ENCODE data around the gene IL4R. TPM values are rescaled to one million over a fixed set of nuclear protein-coding genes. Genes with fewer than 3 reads are reported as not detected.
"Not testable (repeated sequence)": the region's sequence is repeated elsewhere in the genome, so short reads cannot be mapped to it uniquely, and the experiment has no call there.

The IL4R gene
- total RNA-seq, 1 donor from 2014 or later: 135 TPM

DNA sequence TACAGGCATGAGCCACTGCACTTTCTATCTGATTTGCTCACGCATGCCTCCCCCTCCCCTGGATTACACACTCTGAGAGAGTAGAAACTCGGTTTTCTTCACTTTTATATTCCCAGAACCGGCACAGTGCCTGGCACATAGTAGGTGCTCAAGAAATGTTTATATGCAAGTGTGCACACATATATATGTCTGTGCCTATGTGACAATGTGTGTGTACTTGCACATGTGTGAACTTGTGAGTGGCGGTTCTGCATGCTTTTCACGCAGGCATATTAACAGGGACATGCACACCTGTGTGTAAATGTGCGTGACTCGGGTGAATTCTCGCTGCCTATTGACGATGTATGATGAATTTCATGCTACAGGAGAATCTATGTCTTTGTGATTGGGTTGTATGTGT is 66.1 kb downstream of the IL4R start:
- DNase-seq (ENCODE audit: low spot score): no peak

DNA sequence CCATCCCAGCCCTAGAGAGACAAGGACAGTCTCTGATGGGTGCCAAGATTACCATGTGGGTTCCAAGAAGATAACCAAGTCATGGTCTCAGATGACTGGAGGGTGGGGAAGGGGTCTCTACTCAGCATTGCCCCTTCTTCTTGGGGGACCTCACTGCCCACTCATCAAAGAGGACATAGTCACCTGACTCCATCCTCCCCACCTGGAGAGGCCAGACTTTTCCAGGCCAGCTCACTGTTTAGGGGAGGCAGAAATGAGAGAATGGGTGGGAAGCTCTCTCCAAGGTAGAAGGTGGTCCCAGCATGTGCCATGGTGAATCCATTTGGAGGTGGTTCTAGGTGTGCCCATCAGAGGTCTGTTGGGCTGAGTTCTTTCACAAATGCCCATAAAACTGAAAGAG is 67.5 kb downstream of the IL4R start:
- no peak for DNase-seq (ENCODE audit: low spot score)

DNA sequence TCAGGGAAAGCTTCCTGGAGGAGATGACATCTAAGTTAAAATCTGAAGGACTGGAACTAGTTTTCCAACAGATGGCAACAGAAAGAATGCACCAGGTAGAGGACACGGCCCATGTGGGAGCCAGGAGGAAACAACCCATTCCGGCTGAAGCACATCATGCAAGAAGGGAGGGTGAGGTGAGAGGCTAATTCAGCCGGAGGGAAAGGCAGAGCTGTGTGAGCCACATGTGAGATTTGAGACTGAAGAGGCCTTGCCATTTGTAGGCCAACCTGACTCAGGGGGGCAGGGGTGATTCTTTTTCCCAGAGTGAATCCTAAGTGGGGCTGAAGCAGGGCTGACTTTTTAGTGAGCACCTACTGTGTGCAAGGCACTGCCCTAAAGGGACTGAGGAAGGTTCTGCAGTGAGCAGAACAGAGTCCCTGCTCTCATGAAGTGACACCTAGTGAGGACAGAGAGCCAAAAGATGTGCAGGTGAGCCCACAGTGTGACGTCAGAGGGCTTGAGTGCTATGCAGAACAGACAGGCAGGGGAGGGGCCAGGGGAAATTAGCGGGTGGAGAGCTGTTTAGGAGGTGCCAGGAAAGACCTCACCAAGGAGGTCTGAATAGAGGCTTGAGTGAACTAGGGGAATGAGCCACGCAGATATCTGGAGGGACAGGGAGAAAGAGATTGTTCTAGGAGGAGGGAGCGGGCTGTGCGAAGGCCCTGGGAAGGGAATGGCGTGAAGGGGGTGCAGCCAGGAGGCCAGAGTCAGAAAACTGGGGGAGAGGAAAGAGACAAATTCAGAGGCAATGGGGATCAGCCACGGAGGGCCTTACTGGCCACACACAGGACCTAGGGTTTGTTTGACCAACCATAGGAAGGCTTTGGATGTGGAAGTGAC is 68.4 kb downstream of the IL4R start:
- DNase-seq (ENCODE audit: low spot score): no peak

DNA sequence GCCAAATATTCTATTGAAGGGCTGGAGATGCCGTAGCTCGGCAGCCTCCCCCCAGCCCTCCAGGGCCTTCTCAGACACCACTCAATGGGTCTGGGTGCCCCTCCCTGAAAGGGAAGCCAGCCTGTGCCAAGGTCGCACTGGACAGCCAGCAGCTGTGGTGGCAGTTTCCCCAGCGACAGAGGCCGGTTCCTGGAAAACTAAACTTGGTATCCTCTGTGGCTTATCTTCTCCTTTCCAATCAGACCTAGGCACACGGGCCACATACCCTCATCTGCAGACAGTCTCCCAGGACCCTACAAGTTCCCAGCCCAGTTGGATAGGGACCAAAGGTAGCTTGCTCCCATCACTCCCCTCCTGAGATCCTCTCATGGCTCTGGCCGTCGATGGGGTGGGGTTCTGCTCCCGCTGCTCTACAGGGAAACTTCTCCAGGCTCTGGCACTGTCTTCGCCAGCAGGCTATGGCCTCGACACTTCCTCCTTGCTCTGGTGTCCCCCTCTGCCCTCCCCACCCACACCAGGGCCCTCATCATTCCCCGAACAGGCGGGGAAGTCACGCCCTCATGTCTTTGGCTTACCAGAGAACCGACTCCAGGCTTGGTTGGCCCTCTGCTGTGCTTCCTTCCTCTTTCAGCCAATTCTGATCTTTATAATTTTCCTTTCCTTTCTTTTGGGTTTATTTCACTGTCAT is 69.9 kb downstream of the IL4R start:
- no peak for DNase-seq (ENCODE audit: low spot score)

DNA sequence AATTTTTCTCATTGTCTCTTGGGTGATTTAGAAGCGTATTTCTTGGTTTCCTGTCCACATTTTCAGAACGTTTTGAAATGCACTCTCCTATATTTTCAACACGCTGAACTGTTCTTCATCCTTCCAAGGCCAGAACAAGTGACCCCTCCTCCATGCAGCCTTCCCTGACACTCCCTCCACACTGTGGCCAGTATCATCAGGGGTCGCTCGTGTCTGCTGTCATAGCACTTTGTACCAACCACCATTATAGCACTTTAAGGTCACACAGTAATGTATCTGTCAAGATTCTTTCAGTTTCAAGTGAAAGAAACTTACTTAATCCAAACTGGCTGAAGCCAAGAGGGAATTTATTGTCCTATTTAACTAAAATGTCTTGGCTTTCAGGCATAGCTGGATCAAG is 70.7 kb downstream of the IL4R start:
- DNase-seq (ENCODE audit: low spot score): no peak

DNA sequence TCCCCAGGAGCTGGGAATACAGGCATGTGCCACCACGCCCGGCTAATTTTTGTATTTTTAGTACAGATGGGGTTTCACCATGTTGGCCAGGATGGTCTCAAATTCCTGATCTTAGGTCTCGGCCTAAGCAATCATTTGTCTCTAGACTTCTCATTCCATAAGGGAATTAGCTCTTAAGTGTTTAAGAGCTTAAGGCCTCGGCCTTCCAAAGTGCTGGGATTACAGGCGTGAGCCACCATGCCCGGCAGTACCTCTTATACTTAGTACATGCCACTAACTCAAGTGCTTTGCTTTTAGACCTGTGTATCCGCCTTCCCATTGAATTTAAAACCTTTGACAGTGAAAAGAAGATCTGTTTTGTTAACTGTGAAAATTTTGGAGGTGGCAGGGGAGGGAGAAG is 71.6 kb downstream of the IL4R start:
- DNase-seq (ENCODE audit: low spot score): no peak

DNA sequence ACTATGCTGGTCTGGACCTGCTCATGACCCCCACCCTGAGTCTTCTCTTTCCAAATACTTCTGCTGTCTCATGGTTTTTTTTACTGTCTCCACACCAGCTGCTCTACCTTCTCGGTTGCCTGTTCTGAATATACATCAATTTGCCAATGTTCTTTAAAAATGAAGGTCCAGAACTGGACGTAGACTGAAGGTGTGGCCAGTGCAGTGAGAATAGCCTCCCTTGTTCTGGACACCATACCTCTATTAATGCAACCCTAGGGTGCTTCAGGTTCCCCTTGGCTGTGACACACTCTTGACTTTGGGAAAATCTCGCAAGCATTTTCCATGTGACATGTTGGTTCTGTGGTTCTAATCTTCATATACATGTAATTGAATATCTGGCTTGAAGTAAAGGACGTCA is 72.9 kb downstream of the IL4R start:
- DNase-seq (ENCODE audit: low spot score): no peak

DNA sequence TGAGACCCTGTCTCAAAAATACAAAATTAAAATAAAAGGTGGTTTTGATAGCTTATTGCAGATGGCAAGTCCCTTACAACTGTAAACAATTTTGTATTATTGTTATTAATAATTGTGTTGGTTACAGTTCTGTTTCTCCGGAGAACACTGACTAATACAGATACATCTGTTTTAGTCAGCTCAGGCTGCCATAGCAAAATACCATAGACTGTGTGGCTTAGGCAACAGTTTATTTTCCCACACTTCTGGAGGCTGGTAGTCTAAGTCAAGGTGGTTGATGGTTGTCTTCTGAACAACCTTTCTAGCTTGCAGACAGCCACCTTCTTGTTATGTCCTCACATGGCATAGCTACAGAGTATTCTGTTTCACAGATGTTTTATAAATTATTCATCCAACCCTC is 74.0 kb downstream of the IL4R start:
- DNase-seq (ENCODE audit: low spot score): no peak

DNA sequence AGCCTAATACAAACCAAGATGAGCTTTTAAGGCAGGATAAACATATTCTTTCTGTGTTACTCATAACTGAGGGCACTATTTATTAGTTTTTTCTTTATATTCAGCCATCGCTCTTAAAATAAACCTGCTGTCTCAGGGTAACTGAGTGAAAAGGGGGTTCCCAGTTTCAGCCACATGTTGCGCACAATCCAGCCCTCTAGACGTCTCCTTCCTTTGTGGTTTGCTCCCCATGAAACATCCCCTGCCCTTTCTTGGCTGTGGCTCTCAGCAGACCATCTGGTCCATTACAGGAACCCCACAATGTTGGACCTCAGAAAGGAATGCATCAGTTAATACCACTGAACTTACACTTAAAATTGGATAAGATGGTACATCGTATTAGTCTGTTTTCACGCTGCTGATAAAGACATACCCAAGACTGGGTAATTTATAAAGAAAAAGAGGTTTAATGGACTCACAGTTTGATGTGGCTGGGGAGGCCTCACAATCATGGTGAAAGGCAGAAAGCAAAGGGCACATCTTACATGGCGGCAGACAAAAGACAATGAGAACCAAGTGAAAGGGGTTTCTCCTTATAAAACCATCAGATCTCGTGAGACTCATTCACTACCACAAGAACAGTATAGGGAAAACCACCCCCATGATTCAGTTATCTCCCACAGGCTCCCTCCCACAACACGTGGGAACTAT is 75.6 kb downstream of the IL4R start:
- no peak for DNase-seq (ENCODE audit: low spot score)

DNA sequence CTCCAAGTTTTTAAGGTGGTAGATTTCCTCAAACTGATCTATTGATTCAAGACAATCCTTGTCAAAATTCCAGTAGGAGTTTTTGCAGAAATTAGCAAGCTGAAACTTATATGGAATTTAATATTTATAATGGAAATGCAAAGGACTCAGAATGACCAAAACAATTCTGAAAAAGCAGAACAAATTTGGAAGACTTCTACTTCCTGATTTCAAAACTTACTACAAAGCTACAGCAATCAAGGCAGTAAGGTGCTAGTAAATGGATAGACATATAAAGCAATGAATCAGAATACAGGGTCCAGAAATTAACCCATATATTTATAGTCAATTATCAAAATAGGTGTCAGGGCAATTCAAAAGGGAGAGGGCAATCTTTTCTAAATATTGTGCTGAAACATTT is 76.4 kb downstream of the IL4R start:
- no peak for DNase-seq (ENCODE audit: low spot score)

DNA sequence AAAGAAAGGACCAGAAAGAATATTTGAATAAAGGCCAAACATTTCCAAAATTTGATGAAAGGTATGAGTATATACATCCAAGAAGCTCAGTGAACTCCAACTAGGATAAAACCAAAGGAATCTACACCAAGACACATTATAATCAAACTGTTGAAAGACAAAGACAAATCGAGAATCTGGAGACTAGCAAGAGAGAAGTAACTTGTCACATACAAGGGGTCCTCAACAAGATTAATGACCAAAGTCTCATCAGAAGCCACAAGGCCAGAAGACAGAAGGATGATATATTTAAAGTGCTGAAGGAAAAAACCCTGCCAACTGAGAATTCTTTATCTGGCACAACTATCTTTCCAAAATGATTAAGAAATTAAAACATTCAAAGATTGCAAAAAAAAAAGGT is 78.9 kb downstream of the IL4R start:
- DNase-seq (ENCODE audit: low spot score): no peak

DNA sequence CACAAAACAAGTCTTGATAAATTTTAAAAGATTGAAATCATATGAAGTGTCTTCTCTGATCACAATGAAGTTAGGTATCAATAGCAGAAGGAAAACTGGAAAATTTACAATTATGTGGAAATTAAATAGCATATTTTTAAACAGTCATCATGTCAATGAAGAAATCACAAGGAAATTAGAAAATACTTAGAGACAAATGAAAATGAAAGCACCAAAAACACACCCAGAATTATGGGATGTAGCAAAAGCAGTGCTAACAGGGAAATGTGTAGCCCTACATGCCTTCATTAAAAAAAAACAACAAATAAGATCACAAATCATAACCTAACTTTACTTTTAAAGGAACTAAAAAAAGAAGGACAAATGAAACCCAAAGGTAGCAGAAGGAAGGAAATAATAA is 80.7 kb downstream of the IL4R start:
- no peak for DNase-seq (ENCODE audit: low spot score)

DNA sequence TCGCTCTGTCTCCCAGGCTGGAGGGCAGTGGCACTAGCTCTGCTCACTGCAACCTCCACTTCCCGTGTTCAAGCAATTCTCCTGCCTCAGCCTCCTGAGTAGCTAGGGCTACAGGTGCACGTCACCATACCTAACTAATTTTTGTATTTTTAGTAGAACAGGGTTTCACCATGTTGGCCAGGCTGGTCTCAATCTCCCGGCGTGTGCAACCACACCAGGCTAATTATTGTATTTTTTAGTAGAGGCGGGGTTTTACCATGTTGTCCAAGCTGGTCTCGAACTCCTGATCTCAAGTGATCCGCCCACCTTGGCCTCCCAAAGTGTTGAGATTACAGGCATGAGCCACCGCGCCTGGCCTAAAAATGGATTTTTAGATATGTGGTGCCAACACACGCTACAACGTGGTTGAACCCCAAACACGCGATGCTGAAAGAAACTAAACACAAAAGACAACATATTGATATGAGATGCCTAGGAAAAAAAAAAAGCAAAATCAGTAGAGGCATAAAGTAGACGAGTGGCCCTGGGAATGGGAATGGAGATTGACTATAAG is 84.6 kb downstream of the IL4R start:
- not testable (repeated sequence) for DNase-seq (ENCODE audit: low spot score)

DNA sequence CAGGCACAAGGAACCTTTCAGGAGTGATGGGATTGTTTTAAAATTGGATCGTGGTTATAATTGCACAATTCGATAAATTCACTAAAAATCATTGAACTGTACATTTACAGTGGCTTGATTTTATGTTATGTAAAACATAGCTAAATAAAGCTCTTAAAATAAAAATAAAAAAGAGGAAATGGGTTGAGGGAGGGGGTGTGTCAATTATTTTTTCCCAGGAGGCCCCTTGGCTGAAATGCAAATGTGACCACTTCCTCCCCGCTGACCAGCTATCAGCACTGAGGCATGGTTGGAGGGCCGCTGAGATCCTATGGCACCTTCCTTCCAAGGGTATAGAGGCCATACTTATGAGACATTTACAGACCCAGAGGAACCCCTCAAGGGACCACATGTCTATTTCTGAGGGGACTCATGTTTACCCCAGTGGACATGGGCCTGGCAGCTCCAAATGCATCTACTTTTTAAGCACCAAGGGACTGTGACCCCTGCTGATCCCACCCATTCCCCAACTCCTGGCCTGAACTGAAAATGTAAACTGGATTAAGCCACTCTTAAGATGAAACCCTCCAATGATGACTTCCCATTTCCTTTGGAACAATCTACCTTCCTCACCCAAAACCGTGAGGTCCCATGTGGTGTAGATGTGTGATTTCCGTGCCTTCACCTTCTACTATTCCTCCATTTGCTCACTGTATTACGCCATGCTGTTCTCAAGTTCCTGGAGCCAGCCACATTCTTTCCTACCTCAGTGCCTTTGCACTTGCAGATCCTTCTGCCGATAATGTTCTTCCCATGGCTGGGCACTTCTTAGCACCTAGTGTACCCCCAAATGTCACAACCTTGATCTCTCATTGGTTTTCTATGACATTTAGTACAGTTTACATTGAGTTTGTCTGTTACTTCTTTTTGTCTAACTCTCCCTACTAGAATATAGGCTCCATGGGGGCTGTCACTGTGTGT is 85.4 kb downstream of the IL4R start:
- no peak for DNase-seq (ENCODE audit: low spot score)

DNA sequence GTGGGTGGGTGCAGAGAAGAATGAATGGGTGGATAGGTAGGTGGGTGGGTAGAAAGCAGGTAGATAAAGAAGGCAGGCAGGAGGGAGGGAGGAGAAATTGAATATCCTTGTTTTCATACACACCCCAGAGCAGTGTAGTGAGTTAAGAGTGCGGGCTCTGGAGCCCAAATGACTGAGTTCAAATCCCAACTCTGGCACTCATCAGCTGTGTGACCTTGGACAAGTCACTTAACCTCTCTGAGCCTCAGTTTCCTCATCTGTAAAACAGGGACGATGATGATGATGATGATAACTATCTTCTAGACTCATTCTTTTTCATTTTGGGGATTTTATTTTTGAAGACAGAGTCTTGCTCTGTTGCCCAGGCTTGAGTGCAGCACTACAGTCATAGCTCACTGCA is 86.2 kb downstream of the IL4R start:
- no peak for DNase-seq (ENCODE audit: low spot score)

DNA sequence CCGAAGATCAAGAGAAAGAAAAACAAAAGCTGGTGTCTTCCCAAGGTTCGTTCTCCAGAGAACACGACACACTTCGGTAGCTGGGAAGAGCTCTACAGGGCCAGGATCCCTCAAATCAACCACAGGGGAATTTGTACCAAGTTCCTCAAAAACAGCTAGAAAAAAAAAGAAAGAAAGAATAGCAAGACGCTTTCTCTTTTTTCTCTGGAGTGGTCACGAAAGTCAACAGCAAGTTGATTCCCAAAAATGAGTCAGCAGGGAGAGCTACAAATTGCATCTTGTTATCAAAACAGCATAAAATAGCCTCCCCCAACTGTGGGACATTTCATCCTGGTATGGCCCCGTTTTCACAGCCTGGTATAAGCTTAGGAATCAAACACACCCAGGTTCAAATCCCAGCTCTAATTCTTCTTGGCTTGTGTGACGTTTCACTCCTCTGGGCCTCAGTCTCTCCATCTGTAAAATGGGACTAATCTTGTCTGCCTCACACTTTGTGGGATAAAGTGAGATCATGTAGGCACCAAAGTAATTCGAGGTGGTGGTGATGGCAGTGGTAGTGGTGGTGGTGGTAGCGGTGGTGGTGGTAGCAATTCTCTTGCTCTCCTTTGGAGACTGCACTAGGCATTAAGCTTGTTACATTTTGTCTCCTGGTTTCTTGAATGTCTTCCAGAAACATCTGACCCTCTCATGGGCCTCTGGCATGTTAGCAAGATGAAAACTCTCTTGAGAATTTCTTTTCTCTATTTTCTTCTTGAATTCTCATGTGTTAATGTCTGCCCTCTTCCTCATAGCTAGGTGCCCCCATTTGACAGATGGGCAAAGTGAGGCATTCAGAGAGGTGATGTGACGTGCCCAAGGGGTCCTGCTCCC is 87.2 kb downstream of the IL4R start:
- DNase-seq (ENCODE audit: low spot score): no peak

DNA sequence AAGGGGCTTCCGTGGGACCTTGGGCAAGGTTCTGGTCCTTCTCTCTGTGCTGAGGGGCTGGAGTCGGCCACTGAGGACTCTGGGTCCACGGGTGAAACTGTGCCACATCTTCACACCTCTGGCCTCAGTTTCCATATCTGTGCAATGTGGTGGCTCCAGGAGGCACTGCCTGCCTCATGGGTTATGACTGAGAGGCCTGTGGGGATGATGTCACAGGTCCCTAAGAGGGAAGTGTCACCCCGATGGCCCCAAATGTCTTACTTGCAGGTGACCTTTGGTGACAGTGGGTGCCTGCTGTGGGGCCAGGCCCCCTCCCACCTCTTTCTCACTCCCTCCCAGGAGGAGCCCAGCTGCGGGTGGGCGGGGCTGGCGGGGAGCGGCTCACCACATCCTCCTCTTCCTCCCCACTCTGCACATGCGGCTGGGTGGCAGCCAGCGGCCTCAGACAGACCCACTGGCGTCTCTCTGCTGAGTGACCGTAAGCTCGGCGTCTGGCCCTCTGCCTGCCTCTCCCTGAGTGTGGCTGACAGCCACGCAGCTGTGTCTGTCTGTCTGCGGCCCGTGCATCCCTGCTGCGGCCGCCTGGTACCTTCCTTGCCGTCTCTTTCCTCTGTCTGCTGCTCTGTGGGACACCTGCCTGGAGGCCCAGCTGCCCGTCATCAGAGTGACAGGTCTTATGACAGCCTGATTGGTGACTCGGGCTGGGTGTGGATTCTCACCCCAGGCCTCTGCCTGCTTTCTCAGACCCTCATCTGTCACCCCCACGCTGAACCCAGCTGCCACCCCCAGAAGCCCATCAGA is 88.2 kb downstream of the IL4R start, which contains the start of gene IL21R:
Gene IL21R, plus strand, starts transcription at position 407 of the 801 bp plus-strand sequence. CDS start 27,898 bp downstream, outside the sequence.
- DNase-seq (ENCODE audit: low spot score): peak; percentile 62

DNA sequence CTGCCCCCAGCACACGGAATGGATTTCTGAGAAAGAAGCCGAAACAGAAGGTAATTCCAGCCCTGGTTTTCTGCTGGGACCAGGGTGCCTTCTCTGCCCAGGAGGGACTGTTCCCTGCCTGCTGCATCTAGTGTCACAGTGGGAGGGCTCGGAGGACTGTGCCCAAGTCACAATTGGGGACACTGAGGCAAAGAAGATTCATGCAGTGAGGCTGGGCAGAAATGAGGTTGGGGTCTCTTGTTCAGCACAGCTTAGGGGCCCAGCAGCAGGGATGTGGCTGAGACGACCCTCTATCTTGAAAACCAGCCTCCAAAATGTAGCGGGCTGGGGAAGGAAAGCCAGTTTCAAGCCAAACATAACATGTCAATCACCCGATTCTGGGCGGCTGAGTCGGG is 88.8 kb downstream of the IL4R start:
- no peak for DNase-seq (ENCODE audit: low spot score)

DNA sequence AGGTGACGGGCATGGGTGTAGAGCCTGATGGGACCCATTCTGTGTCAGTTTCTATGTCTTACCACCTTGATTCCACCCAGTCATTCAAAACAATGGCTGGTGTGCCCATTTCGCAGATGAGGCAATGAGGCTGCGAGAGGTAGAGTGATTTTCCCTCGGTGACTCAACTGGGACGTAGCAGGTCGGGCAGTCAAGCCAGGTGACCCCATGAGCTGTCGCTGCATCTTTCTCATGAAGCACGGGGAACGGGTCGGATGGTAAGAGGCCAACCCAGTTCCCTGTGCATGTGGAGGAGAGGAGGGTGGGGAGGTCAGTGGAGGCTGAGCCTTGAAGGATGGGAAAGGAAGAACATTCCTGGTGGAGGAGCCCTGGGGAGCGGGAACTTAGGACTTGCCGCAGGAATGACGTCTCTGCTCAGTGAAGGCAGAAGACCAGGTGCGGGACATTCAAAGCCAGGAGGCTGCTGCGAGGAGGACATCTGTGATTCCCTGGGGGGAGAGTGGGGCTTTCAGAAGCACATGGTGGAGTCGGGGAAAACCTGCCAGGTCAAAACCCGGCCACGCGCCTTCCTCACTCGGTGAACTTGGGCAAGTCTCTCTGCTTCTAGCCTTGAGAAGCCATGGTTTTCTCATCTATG is 89.3 kb downstream of the IL4R start:
- no peak for DNase-seq (ENCODE audit: low spot score)

Measured in ureter (tissue), 1 donor.